Measurements from ENCODE around the gene VAMP3.
A peak's percentile ranks its signal among the peaks of the same experiment; 100 is the strongest.

VAMP3 gene, protein sequence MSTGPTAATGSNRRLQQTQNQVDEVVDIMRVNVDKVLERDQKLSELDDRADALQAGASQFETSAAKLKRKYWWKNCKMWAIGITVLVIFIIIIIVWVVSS

GRCh38 chr1:7770997-7771822 is at the start of gene VAMP3:
TSS of gene VAMP3 (plus strand) at chr1:7771296. CDS start at chr1:7771384, 88 bp downstream.
- peak within 1 kb of the TSS; percentile 84 for H3K4me3 ChIP-seq (ENCODE audit: low read depth, low read length)

- no peak overlapping the region for H3K4me3 ChIP-seq (ENCODE audit: low read depth, low read length)
These were observed 49.0 kb upstream of the VAMP3 start for GRCh38 chr1:7721940-7722669.

- H3K4me3 ChIP-seq (ENCODE audit: low read depth, low read length), result no peak overlapping the region
These were observed 48.5 kb upstream of the VAMP3 start for GRCh38 chr1:7722670-7723012.

DNA sequence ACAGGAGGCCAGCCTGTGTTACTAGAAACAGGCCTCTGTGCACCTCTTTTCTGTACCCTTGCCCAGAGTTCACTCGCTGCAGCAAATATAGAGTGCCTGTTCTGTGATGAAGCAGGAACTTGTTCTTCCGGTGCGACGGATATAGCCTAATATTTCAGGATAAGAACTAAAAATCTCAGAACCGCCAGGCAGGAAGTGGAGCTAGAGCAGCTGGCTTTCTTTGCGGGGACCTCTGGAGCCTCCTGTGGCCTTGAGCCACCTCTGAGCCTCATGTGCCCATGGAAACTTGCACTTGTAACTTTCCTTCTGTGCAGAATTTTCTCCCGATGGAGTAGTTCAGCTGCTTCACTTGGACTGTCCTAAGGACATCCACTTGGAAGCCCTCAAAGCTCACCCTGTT is 44.5 kb upstream of the VAMP3 start:
- no peak overlapping the region for H3K4me3 ChIP-seq (ENCODE audit: low read depth, low read length)

- H3K4me3 ChIP-seq (ENCODE audit: low read depth, low read length), result no peak overlapping the region
These were observed 43.2 kb upstream of the VAMP3 start for GRCh38 chr1:7727809-7728471.

- no peak overlapping the region for H3K4me3 ChIP-seq (ENCODE audit: low read depth, low read length)
These were observed 41.3 kb upstream of the VAMP3 start for GRCh38 chr1:7729761-7730160.

DNA sequence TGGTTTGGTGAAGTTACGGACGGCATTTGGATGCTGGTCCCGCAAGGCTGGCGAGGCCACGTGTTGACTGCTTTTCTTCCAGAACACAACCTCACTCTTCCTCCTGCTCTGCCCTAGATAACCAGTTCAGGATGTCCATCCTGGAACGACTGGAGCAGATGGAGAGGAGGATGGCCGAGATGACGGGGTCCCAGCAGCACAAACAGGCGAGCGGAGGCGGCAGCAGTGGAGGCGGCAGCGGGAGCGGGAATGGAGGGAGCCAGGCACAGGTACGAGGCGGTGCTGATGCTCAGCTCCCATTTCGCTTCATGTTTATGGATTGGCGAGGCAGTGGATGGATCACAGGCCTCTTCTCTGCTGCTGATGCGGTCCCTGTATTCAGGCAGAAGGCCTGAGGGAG is 38.8 kb upstream of the VAMP3 start:
- no peak overlapping the region for H3K4me3 ChIP-seq (ENCODE audit: low read depth, low read length)

- no peak overlapping the region for H3K4me3 ChIP-seq (ENCODE audit: low read depth, low read length)
These were observed 37.8 kb upstream of the VAMP3 start for GRCh38 chr1:7733276-7733675.

DNA sequence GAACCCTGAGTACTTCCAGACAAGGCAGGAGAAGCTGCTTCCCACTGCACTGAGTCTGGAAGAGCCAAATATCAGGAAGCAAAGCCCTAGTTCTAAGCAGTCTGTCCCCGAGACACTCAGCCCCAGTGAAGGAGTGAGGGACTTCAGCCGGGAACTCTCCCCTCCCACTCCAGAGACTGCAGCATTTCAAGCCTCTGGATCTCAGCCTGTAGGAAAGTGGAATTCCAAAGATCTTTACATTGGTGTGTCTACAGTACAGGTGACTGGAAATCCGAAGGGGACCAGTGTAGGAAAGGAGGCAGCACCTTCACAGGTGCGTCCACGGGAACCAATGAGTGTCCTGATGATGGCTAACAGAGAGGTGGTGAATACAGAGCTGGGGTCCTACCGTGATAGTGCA is 33.1 kb upstream of the VAMP3 start:
- H3K4me3 ChIP-seq (ENCODE audit: low read depth, low read length), result no peak overlapping the region

GRCh38 chr1:7743346-7743745 is 27.8 kb upstream of the VAMP3 start:
- no peak overlapping the region for H3K4me3 ChIP-seq (ENCODE audit: low read depth, low read length)

GRCh38 chr1:7744882-7745281 is 26.2 kb upstream of the VAMP3 start:
- H3K4me3 ChIP-seq (ENCODE audit: low read depth, low read length), result no peak overlapping the region

DNA sequence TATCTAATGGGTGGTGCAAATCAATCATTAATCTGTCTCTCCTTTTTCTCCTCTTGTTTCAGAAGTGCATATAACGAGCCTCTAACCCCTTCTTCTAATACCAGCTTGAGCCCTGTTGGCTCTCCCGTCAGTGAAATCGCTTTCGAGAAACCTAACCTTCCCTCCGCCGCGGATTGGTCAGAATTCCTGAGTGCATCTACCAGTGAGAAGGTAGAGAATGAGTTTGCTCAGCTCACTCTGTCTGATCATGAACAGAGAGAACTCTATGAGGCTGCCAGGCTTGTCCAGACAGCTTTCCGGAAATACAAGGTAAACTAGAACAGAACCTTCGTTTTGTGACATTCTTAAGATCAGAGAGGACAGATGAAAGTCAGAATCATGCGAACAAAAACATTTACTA is 25.3 kb upstream of the VAMP3 start:
- no peak overlapping the region for H3K4me3 ChIP-seq (ENCODE audit: low read depth, low read length)

- no peak overlapping the region for H3K4me3 ChIP-seq (ENCODE audit: low read depth, low read length)
These were observed 23.5 kb upstream of the VAMP3 start for GRCh38 chr1:7747605-7748004.

GRCh38 chr1:7749126-7749525 is 22.0 kb upstream of the VAMP3 start:
- no peak overlapping the region for H3K4me3 ChIP-seq (ENCODE audit: low read depth, low read length)

DNA sequence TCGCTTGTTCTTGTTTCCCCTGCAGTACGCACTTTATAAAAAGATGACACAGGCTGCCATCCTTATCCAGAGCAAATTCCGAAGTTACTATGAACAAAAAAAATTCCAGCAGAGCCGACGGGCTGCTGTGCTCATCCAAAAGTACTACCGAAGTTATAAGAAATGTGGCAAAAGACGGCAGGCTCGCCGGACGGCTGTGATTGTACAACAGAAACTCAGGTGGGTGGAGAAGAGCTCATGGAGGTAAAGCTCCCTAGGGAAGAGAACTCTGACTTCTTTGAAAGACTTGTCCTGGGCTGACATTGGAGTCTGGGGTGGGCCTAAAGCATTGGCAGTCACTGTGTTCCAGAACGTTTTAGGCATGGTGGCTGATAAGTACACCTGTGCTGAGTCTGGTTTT is 19.9 kb upstream of the VAMP3 start:
- H3K4me3 ChIP-seq (ENCODE audit: low read depth, low read length), result no peak overlapping the region

- no peak overlapping the region for H3K4me3 ChIP-seq (ENCODE audit: low read depth, low read length)
These were observed 18.3 kb upstream of the VAMP3 start for GRCh38 chr1:7752512-7753417.

DNA sequence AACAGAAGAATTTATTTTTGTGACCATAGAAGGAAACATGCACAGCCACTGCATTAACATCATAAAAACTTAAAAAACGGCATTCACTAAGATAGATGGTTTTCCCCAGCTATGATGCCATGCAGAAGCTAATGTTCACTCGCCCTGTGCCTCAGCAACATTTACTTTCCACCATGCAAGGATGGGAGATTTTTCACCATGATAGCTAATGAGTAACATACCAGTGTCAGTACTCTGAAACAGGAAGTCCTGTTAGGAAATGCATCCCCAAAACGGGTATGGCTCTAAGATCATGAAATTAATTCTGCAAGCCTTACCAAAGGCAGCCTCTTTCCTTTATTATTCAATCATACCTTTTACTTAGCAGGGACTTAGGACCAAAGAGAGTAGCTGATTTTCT is 17.5 kb upstream of the VAMP3 start:
- no peak overlapping the region for H3K4me3 ChIP-seq (ENCODE audit: low read depth, low read length)

- no peak overlapping the region for H3K4me3 ChIP-seq (ENCODE audit: low read depth, low read length)
These were observed 16.9 kb upstream of the VAMP3 start for GRCh38 chr1:7754234-7754633.

GRCh38 chr1:7755448-7755847 is 15.6 kb upstream of the VAMP3 start:
- H3K4me3 ChIP-seq (ENCODE audit: low read depth, low read length), result no peak overlapping the region

- H3K4me3 ChIP-seq (ENCODE audit: low read depth, low read length), result no peak overlapping the region
These were observed 10.9 kb upstream of the VAMP3 start for GRCh38 chr1:7760245-7760644.

GRCh38 chr1:7761103-7761502 is 10.0 kb upstream of the VAMP3 start:
- no peak overlapping the region for H3K4me3 ChIP-seq (ENCODE audit: low read depth, low read length)

Data from iPS-11a (cell line).